SK-N-DZ (cell line): ENCODE results near the gene DPH7.
"Not testable (repeated sequence)": the region's sequence is repeated elsewhere in the genome, so short reads cannot be mapped to it uniquely, and the experiment has no call there.

Experiments
- DNase-seq: peaks from one replicate; pipeline ENCODE4 v3.0.0-alpha.2; 2015; ENCODE audit warnings: low spot score

The DPH7 gene

GRCh38 chr9:137550958-137551263, 27.8 kb downstream of the DPH7 start:
- not testable (repeated sequence) for DNase-seq

GRCh38 chr9:137550231-137550621, 28.5 kb downstream of the DPH7 start, which contains the start of gene PNPLA7:
Gene PNPLA7 (minus strand): TSS chr9:137550402. CDS start chr9:137550197, 205 bp downstream.
- peak; percentile 62 for DNase-seq

- no peak for DNase-seq
Measured at GRCh38 chr9:137547687-137548543, 30.8 kb downstream of the DPH7 start.

- DNase-seq, result no peak
Measured at GRCh38 chr9:137545123-137545522, 33.6 kb downstream of the DPH7 start.

GRCh38 chr9:137544176-137544760, 34.5 kb downstream of the DPH7 start:
- no peak for DNase-seq

- DNase-seq, result no peak
Measured at GRCh38 chr9:137543237-137543963, 35.3 kb downstream of the DPH7 start.

GRCh38 chr9:137542486-137542885, 36.2 kb downstream of the DPH7 start:
- DNase-seq, result no peak

GRCh38 chr9:137540536-137540935, 38.2 kb downstream of the DPH7 start:
- DNase-seq, result no peak

- no peak for DNase-seq
Measured at GRCh38 chr9:137538058-137538457, 40.7 kb downstream of the DPH7 start.

- DNase-seq, result not testable (repeated sequence)
Measured at GRCh38 chr9:137536594-137537131, 42.1 kb downstream of the DPH7 start.

- DNase-seq, result no peak
Measured at GRCh38 chr9:137535120-137535428, 43.7 kb downstream of the DPH7 start.

GRCh38 chr9:137534256-137535119, 44.2 kb downstream of the DPH7 start:
- peak; percentile 75 for DNase-seq

- not testable (repeated sequence) for DNase-seq
Measured at GRCh38 chr9:137532891-137533468, 45.7 kb downstream of the DPH7 start.

- no peak for DNase-seq
Measured at GRCh38 chr9:137531099-137531765, 47.5 kb downstream of the DPH7 start.

- DNase-seq, result no peak
Measured at GRCh38 chr9:137530331-137530730, 48.4 kb downstream of the DPH7 start.

- DNase-seq, result no peak
Measured at GRCh38 chr9:137524981-137525317, 53.8 kb downstream of the DPH7 start.

- no peak for DNase-seq
Measured at GRCh38 chr9:137524161-137524980, 54.4 kb downstream of the DPH7 start.

- DNase-seq, result no peak
Measured at GRCh38 chr9:137522746-137523455, 55.8 kb downstream of the DPH7 start.

- no peak for DNase-seq
Measured at GRCh38 chr9:137521405-137521985, 57.2 kb downstream of the DPH7 start.
